GM12864 (cell line): ENCODE data around the gene RNASE8.

Source experiments
- DNase-seq: peaks from one replicate; pipeline ENCODE4 v3.0.0-alpha.2; 2011; ENCODE audit warnings: low read depth
- H3K4me3 ChIP-seq: 2 replicates; pipeline ENCODE4 v1.5.1; 2011; ENCODE audit warnings: mild to moderate bottlenecking, low read depth, low read length, control low read depth
- TF ChIP-seq, protein P1 (sequence below): IDR thresholded peaks from 2 replicates; pipeline ENCODE4 v1.5.1; 2011; ENCODE audit warnings: low read depth, mild to moderate bottlenecking, moderate library complexity, low read length, control low read depth, inconsistent platforms; ENCODE audit errors: missing control alignments

The RNASE8 gene

DNA sequence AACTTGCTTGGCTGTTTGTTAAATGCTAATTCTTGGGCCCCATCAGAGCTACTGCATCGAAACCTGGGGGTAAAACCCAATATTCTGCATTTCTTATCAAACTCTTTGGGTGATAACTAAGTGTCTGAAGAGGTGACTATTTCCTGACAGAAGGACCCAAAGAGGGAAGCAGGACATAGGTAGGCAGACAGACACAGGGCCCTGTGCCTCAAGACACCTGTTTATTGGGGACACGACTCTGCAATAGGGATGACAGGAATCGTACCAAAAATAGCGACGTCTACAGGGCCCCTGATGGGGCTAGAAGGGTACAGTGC lies 32.2 kb downstream of the RNASE8 start:
- DNase-seq, result no peak
- H3K4me3 ChIP-seq, result no peak overlapping the region
- TF ChIP-seq, protein P1, sequence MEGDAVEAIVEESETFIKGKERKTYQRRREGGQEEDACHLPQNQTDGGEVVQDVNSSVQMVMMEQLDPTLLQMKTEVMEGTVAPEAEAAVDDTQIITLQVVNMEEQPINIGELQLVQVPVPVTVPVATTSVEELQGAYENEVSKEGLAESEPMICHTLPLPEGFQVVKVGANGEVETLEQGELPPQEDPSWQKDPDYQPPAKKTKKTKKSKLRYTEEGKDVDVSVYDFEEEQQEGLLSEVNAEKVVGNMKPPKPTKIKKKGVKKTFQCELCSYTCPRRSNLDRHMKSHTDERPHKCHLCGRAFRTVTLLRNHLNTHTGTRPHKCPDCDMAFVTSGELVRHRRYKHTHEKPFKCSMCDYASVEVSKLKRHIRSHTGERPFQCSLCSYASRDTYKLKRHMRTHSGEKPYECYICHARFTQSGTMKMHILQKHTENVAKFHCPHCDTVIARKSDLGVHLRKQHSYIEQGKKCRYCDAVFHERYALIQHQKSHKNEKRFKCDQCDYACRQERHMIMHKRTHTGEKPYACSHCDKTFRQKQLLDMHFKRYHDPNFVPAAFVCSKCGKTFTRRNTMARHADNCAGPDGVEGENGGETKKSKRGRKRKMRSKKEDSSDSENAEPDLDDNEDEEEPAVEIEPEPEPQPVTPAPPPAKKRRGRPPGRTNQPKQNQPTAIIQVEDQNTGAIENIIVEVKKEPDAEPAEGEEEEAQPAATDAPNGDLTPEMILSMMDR, result no peak

DNA sequence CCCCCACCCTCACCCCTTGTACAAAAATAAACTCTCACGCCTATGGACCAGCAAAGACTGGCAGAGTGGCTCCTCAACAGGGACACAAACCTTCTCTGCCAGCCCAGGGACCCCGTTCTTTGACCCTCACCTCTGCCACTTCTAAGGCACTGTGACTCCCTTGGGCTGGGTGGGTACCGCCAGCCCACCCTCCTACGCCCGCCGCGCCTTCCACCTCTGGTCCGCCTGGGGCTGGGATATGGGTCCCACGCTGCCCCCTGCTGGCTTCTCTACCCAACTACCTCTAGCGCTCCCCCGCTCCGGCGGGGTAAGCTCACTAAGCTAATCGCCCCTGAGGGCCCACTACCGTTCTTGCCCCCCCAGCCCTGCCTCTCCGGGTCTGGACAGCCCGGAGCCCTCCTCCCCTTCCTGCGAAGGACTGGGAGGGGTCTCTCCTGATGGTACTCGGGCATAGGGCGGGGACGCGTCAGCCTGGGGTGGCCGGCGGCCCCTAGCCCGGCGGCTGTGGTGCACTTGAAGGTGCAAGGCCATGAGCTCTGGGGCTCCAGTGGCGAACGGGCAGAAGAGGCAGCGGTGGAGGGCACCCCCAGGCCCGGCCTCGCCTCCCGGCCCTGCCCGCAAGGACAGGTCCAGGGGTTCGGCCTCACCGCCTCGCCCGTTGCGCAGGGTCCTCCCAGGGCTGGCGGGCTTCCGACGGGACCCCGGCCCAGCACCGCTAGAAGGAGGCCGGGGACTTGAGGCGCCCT lies 32.7 kb downstream of the RNASE8 start:
- TF ChIP-seq, protein P1, result peak; percentile 44
- no peak overlapping the region for H3K4me3 ChIP-seq
- no peak for DNase-seq

DNA sequence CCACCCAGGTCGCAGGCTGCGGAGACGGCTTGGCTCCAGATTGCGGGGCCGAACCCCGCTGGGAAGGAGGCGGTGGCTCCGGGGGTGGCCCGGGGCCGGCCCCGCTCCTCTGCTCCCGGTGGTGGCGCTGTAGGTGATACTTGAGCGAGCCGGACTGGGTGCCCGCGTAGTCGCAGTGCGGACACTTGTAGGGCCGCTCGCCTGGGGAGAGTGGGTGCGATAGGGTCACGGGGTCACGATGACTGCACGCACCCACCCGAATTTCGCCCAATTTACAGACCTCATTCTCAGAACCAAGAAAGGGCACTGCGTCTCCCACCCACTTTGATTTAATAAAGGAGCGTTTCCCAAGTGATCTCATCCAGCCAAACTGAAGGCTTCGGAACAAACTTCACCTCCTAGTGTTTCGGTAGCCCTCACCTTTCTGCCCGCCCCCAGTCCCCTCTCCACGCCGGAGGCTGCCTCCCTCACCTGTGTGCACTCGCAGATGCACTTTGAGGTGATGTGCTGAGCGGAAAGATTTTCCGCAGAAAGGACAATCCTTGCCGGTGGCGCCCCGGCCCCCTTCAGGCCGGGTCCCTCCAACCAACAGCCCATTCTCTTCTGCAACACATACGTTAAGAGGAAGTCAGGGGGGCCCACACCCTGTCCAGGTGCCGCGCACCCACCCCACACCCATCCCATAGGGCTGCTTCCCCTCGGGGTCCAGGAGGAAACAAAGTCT lies 33.5 kb downstream of the RNASE8 start:
- no peak overlapping the region for H3K4me3 ChIP-seq
- DNase-seq, result no peak
- TF ChIP-seq, protein P1, result no peak

GRCh38 chr14:21091821-21092272 lies 34.2 kb downstream of the RNASE8 start:
- TF ChIP-seq, protein P1, result no peak
- no peak for DNase-seq
- H3K4me3 ChIP-seq, result no peak overlapping the region

DNA sequence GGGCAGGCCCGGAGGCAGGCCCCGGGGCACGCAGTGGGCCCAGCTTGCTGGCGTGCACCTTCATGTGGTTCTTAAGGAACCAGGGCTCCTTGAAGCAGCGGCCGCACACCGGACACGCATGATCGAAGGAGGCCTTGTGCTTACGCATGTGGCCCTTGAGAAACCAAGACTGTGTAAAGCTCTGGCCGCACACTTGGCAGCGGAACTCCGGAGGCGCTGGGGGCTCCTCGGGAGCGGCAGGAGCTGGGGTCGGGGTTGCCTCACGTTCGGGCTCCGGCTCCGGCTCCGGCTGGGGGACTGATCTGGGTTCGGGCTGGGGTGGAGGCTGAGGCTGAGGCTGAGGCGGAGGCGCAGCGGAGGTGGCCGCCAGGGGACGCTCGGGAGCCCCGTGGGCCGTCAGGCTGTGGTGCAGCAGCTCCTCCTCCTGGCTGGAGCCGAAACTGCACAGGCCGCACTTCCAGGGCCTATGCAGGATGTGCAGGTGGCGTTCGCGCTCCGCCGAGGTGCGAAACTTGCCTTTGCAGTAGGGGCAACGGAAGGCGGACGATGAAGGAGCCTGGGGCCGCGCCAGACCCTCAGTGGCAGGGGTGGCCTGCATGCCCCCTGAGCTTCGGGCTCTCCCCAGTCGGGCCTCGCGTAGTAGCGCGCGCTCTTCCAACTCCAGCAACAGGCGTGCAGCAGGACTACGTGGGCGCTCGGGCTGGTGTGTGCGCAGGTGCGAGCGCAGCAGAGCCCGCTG lies 34.8 kb downstream of the RNASE8 start:
- TF ChIP-seq, protein P1, result peak; percentile 100
- no peak for DNase-seq
- H3K4me3 ChIP-seq, result no peak overlapping the region

GRCh38 chr14:21093018-21093417 lies 35.4 kb downstream of the RNASE8 start:
- TF ChIP-seq, protein P1, result no peak
- DNase-seq, result no peak
- H3K4me3 ChIP-seq, result no peak overlapping the region
